Right forelimb (tissue), 1 donor: Measurements from ENCODE around the gene DENND2D.
A peak's percentile ranks its signal among the peaks of the same experiment; 100 is the strongest.

Experiments
- DNase-seq: peaks from one replicate; pipeline ENCODE4 v3.0.0-alpha.2; 2018

DENND2D gene

DNA sequence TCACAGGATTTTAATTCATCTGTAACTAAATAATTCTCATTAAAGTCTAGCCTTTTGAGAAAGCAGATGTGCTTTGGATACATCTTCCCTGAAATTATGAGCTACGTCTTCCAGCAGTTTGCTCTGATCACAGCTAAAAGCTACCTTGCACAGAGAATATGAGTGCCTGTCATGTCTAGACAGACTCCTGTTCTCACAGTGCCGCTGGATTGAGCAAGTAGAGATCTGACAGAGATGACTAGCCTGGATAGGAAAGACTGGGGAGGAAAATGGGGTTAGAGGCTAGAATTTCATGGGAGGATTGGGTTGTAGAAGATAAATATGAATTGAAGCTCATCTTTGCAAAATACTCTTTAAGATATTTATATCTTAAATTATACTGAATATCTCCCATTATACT, 36.3 kb downstream of the DENND2D start:
- DNase-seq, result no peak

DNA sequence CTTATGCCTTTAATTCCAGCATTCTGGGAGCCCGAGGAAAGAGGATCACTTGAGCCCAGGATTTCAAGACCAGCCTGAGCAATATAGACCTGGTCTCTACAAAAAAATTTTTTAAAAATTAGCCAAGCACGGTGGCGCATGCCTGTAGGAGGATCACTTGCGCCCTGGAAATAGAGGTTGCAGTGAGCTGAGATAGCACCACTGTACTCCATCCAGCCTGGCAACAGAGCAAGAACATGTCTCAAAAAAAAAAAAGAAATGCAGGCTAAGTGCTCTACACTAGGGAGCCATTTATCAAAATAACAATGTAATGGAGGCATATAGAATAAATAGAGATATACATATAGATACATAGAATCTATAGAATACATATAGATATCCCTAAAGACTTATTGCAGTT, 37.1 kb downstream of the DENND2D start:
- DNase-seq, result no peak

GRCh38 chr1:111162488-111162880, 38.0 kb downstream of the DENND2D start:
- no peak for DNase-seq

- no peak for DNase-seq
These were observed 38.5 kb downstream of the DENND2D start for GRCh38 chr1:111161843-111162487.

- DNase-seq, result no peak
These were observed 43.0 kb downstream of the DENND2D start for GRCh38 chr1:111157431-111157830.

- DNase-seq, result no peak
These were observed 46.1 kb downstream of the DENND2D start for GRCh38 chr1:111154021-111154999.

- no peak for DNase-seq
These were observed 48.6 kb downstream of the DENND2D start for GRCh38 chr1:111151838-111152237.

DNA sequence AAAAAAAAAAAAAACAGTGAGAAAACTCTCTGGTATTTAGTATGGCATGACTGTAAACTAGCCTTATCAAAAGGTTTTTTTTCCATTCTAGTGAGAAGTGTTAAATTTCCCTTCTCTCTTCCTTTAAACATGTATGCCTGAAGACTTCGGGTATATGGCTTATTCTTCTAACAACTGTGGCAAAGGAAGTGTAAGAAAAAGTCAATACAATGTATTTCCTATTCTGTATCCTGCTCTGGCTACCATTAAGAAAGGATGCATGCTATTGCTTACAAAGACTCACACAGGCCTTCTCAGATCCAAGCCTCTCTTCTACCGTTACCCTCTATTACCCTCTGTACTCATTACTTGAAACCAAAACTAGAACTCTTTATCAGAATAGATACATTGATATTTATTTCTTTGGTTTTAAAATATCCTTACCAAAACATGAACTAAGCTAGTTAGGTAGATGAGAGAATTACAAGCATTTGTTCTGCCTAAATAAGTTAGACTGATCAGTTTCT, 52.0 kb downstream of the DENND2D start:
- no peak for DNase-seq

GRCh38 chr1:111147948-111148347, 52.5 kb downstream of the DENND2D start:
- no peak for DNase-seq

DNA sequence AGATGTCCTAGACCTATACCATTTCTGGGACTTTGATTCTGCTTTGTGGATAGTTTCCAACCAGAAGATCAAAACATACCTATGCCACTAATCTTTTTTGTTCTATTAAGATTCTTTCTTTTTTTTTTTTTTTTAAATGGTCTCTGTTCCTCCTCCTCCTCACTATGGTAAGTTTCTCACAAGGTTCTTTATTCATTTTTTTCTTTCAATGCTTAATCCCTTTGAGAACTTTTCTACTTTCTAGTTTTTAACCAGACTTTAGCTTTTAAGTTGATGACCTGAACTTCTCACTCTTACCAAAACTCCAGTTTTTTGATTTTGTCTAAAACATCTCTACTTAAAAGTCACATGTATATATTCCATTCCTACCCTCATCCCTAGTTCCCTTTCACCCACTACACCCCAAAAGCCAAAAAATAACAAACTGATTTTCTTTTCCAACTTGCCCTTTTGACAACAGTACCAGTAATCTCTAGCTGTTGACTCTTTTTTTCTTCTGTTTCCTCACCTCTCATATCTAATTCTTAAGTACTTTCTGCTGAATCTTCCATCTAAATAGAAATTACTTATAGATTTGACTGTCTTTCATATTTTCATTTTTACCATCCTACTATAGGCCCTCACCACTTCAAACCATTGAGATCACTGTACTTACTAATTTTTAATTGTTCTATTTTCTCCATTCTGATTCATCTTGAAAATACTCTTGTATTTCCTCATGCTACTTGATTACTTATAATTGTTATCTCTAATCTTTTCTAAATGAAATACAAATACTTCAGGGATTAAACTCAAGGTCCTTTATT, 54.3 kb downstream of the DENND2D start:
- no peak for DNase-seq

GRCh38 chr1:111145542-111145941, 54.9 kb downstream of the DENND2D start:
- no peak for DNase-seq

GRCh38 chr1:111142356-111142975, 58.0 kb downstream of the DENND2D start:
- no peak for DNase-seq

- DNase-seq, result no peak
These were observed 58.9 kb downstream of the DENND2D start for GRCh38 chr1:111141245-111142220.

DNA sequence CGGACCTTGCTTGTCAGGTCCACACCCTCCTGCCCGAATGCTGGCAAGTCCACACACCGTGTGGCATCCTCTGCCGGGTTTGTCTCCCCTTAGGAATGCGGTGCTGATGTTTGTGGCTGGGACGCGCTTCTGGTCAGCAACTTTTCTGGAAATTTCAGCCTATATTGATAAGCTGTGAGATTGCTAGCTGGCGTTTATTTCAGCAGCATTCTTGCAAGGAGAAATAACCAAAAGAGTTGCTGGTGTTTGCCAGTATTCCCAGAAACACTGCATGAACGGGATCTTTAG, 59.8 kb downstream of the DENND2D start:
- no peak for DNase-seq

DNA sequence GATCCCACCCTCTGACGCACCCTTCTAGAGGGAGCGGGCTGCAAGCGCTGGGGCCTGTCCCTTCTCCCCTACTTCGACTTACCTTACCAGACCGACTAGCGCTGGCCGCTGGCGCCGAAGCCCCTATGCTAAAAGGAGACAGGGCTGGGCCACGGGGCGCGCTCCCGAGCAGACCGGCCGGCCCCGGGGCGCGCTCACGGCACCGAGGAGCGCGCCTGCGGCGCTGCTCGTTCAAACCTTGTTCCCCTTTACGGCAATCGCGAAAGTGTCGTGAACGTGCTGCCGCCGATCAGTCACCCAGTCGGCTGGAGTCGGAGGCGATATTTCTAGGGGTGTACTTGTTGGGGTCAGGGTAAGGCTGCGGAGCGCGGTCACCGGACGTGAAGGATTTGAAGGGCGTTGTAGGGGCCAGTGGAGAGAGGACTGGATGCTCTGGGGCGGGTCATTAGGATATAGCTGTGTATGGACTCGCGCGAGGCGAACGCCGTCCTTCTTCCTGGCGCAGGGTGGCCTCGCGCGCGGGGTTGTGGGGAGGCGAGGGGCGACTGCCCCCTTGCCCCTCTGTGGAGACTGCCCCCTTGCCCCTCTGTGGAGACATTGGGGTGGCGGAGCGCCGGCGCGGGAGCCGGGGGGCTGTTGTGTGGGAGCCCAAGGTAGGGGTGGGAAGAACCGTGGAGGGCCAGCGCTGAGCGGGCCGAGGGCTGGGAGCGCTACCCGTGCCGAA, 60.3 kb downstream of the DENND2D start, which contains the start of the genes CEPT1 and DRAM2:
Gene CEPT1 (plus strand): TSS at position 268 of the 724 bp plus-strand sequence. CDS start 7,492 bp downstream, outside the sequence.
Gene DRAM2 (minus strand): TSS at position 138 of the 724 bp plus-strand sequence. CDS start 8,539 bp downstream, outside the sequence.
- DNase-seq, result peak; percentile 95

DNA sequence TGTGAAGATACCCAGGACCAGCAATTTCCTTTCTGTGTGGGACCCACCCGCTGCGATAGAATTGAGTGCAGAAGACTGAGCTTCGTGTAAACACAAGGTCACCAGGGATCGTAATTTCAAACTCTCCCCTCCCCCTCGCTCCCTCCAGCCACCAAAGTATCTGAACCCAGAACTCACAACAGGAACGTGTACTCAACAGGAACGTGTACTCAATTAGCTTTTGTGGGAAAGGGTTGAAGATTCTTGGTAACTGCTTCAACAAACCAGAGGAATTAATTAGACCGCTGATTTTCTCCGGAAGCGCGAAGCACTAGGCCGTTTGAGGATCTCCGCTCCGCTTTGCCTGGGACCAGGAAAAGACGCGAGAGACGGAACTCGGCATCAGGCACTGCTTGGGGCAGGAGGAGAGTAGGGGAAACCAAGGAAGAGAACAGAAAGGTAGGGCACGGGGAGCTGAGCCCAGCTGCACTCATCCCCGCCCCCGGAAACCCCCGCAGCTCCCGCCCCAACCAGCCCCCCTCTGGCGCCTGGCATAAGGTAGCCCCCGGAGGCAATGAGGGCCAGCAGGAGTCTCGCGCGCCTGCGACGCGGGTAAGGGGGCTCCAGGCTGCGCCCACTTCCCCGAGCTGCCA, 61.0 kb downstream of the DENND2D start:
- DNase-seq, result no peak
